Measurements from ENCODE around the gene DEAF1.

DEAF1 gene

GRCh38 chr11:721247-721740, 26.3 kb upstream of the DEAF1 start:
- no peak for DNase-seq

DNA sequence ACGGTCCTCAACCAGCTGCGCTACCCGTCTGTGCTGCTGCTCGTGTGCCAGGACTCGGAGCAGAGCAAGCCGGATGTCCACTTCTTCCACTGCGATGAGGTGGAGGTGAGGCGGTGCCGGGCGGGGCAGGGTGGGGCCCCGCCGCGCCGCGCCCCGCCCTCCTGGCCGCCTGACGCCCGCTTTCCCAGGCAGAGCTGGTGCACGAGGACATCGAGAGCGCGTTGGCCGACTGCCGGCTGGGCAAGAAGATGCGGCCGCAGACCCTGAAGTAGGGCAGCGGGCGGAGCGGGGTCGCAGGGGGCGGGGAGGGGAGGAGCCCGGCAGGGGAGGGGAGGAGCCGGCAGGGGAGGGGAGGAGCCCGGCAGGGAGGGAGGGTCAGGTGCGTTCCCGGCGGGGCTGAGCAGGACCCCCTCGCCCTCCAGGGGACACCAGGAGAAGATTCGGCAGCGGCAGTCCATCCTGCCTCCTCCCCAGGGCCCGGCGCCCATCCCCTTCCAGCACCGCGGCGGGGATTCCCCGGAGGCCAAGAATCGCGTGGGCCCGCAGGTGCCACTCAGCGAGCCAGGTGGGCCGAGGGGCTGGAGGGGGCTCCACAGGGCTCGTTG, 25.7 kb upstream of the DEAF1 start:
- DNase-seq, result no peak

GRCh38 chr11:720017-720641, 25.1 kb upstream of the DEAF1 start:
- no peak for DNase-seq

GRCh38 chr11:719214-720016, 24.4 kb upstream of the DEAF1 start:
- DNase-seq, result no peak

DNA sequence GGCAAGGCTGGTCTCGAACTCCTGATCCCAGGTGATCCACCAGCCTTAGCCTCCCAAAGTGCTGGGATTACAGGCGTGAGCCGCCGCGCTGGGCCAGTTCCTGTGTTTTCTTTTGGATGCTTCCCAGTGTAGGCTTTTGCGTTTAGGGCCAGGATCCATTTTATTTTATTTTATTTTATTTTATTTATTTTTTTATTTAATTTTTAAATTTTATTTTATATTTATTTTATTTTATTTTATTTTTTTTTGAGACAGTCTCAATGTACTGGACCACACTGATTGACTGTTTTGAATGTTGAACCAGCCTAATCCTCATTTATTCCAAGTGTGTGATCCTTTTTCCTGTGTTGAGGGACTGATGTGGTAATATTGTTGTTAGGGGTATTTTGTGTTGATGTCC, 19.4 kb upstream of the DEAF1 start:
- no peak for DNase-seq

DNA sequence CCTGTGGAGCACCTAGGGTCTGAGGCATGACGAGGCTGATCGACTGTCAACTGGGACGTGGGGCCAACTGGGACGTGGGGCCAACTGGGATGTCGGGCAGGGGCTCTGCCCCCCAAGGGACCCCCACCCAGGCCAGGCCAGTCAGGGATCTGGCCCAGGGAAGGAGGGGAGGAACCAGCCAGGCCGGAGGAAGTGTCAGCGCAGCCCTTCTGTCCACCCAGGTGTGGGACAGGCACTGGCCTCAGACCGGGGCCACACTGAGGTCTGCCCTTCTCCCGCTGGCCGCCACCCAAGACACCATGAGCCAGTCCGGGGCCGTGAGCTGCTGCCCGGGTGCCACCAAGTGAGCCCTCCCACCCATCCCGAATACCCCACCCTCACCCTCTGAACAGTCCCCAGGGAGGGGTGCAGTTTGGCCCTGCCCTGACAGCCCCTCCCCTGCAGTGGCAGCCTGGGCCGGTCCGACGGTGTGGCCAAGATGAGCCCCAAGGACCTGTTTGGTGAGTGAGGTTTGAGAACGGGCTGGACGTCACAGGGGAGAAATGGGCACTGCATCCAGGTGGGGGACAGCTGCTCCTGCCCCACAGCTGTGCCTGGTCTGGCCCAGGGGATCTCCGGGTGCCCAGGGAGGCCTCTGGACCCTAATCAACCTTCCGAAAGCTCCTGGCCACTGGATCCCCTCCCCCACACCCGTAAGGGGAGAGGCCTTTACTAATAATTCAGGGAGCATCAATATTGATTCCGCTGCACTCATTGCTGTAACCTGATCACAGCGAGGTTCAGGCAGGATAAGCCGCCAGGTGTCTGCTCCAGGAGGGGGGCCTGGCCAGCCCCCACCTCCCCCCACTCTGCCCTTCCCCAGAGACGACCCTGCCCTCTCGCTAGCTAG, 14.3 kb upstream of the DEAF1 start:
- DNase-seq, result no peak

GRCh38 chr11:708511-708910, 13.5 kb upstream of the DEAF1 start:
- DNase-seq, result no peak

DNA sequence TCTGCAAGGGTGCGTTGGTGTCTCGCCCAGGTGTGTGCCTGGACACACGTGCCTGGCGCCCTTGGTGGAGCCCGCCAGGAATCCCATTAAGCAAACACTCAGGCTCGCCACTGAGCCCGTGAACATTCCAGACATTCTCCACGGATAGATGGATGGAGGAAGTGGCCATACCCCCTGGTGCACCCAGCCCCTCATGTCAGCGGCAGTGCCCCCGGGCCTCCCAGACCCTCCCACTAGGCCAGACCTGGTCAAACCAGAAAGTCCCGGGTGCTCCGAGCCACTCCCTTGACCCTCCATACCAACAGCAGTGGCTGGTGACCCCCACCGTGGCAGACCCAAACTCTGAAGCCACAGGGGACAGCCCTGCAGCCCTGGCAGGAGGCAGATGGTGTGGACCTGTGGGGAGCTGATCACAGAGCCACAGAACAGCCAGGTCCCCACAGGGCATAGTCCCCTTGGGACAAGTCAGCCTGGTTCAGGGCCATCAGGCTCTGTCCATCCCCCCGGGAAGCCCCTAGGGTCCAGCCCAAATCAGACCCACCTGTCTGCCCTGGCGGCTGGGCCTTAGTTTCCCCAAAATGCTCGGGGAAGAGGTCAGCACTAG, 12.9 kb upstream of the DEAF1 start:
- no peak for DNase-seq

DNA sequence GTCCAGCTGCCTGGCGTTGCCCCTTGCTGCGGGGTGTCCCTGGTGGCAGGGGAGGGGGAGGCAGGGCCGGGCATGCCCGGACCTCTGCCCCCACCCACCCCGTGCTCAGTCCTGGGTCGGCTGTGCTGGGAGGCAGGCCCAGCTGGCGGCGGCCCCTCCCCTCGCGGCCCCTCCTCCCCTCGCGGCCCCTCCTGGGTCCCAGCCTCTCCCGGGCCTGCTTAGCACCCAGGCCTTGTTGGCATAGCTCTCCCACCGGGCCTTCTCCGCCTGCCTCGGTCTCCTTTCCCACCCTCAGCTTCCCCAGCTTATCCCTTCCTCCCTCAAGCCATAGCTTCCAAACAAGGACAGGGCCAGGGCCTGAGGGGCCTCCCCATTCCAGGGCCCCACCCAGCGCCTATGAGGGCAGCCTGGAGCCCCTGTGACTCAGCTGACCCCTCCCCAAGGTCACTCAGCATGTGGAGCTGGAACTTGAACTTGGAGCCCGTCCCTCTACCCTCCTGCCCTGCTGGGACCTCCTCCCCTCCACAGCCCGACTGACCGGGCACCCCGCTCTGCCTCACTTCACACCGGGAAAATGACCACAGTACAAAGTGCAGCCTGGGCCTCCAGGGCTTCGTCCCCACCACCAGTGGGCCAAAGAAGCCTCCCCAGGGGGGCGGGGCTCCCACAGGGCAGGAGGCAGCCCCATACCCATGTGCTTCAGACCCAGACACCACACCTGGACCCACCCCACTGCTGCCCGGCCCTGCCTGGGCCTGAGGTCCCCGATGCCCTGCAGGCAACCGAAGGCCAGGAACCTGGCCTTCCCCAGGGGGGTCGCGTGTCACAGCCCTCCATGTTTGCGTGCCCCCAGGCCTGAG, 12.2 kb upstream of the DEAF1 start:
- no peak for DNase-seq

DNA sequence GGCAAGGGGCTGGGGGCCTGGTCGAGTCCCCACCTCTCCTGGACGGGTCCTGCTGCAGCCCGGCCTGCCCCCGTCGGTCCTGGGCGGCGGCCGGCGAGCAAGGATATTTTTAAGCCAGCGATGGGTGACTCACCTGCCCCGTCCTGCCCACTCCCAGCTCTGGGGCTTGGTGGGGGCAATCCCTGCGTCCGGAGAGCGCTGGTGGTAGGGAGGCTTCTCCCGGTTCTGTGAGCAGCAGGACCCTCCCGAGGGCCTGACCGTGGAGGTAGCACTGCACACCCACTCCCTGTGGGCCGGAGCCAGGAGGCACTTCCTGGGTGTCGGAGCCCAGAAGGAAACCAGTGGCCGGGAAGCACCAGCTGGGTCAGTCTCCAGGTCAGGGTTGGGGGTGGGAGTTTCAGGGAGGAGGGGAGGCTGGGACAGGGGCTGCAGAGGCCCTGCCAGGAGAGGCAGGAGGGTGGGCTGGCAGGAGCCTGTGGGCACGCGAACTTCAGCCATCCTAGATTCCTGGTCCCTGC, 11.5 kb upstream of the DEAF1 start:
- DNase-seq, result no peak

DNA sequence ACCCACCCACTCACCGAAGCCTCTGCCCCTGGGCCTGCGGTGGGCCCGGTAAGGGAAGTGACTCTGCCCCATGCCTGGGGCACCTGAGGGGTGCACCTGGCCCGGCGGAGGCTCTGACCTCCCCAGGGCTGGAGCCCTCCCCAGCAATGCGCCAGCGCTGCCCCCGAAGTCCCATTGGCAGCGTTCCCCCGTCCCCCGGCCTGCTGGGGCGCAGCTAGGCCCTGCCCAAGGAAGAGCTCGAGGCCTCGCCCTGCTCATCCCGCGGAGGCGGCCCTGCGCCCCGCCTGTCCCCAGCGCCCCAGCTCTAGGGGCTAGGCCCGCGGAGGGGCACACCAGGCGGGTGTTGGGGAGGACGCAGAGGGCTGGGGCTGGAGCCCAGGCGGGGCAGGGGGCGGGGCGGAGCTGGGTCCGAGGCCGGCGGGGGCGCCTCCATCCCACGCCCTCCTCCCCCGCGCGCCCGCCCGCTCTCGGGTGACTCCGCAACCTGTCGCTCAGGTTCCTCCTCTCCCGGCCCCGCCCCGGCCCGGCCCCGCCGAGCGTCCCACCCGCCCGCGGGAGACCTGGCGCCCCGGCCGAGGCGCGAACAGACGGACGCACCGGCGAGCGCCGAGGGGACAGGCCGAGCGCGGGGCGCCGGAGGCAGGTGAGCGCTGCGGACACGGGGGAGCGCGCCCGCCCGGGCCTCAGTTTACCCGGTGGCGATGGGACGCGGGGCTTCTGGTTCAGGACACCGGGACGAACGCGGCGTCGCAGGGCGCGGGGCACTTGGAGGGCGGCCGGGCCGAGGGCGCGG, 10.8 kb upstream of the DEAF1 start, which contains the start of gene EPS8L2:
TSS of gene EPS8L2 (plus strand) at position 586 of the 793 bp plus-strand sequence. CDS start 3,177 bp downstream, outside the sequence.
- DNase-seq, result no peak

DNA sequence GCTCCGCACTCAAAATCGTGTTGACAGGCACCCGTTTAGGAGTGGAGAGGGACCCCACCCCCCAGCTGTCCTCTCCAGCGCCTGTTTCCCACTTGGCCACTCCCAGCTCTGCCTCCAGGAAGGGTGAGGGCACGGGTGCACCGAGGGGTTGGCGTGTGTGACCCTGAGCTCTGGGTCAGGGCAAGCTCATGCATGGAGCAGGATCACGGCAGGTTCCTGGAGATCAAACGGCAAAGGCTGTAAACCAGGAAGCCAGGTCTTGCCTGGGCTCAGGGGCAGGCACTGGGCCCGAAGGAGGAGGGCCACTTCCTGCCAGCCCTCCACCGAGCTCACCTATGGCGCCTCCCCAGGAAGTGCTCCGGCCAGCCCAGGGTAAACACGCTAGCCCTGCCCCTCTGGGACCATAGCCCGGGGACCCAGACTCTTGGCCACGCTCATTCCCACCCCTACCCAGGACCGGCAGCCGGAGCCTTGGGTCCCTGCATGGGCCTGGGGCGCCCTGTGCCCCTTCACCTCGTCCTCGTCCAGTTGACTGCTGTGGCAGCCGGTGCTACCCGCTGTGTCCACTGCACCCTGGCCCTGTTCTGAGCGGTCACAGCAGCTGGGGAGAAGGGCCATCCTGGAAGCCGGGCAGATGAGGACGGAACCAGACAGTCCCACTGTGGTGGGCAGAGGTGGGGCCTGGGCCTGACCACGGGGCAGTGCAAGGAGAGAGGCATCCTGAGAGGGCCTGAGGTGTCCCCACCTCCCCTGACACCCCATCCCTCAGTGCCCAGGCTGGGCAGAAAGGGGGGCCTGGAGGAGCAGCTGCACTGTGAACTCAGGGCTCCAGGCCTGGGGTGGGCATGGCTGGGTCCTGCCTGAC, 10.0 kb upstream of the DEAF1 start:
- DNase-seq, result no peak

GRCh38 chr11:704228-704674, 9.2 kb upstream of the DEAF1 start:
- DNase-seq, result no peak

- no peak for DNase-seq
Measured at GRCh38 chr11:703506-703905, 8.5 kb upstream of the DEAF1 start.

DNA sequence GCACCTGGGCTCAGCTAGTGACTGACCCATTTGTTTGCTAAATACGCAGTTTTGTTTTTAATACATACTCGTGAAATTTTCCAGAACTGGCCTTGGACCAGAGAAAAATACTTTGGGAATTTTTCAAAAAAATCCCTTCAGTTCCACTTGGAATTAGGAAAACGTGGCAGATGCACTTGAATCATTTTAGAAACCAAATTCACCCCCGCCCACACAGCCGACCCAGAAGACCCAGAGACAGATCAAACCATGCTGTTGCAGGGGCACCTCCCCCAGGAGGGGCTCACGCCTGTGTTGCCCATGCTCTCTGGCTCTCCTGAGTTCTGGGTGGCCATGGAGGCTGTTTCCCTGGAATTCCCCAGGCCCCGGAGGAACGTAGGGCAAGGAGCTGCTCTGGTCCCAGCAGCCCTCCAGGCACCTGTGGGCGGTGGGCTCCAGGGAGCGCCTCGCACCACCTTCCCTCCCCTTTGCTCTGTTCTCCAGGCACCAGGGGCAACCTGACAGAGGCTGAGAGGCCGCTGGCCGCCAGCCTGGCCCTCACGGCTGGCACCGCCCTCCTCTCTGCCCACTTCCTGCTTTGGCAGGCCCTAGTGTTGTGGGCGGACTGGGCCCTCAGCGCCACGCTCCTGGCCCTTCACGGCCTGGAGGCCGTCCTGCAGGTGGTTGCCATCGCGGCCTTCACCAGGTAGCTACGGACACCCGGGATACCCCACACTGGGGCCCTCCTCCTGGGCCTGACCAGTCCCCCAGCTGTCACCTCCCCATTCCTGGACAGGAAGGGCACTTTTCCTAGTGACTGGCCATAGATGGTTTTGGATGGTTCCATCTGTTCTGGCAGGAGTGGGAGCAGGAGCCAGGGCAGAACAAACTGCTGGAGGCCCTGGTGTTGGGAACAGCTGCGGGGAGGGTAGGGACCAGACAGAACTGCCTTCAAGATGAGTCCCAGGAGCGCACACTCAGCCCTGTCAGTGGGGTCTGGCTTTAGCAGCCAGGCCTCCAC, 7.7 kb upstream of the DEAF1 start:
- no peak for DNase-seq

DNA sequence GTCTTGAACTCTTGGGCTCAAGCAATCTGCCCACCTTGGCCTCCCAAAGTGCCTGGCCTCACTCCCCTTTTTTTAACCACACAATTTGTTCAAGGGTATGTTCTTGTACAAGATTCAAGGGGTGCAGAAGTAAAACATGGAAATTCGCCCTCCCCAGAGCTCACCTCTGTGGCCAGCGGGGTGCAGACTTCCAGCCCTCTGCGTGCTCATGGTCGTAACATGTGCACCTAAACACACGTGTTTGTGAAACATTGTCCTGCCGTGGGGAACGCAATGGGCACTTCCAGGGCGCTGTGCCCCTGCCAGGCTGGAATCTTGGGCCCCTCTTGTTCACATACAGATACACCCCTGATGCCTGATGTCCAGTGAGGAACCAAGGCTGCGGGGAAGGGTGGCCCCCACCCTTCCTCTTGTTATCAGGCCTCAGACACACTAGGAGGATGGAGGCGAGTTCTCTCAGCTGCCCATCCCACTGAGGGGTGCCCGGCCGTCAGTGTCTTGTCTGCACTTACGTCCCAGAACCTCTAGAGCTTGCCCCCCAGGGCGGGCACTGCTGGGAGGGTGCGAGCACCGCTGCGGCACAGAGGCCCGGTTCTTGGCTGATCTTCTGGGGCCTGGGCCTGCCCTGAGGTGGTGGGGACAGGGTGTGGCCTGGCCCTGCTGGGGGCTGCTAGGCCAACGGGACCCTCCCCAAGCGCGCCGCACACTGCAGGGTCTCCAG, 6.9 kb upstream of the DEAF1 start:
- DNase-seq, result no peak

DNA sequence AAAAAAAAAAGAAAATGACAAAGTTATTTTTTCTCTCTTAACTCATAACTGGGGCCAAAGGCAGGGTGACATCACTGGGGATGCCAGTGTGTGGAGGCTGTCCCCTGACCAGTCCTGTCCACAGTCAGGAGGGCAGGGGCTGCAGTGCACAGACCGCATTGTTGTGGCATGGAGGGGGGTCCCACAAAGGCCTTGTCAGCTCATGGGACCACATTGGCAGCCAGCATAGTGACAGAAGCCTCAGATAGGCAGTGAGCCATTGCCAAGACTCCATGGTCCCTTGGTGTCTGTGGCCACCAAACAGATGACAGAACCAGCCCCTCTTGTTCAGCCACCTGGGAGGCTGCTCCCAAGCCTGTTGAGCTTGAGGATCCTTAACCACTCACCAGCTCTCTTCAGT, 4.7 kb upstream of the DEAF1 start:
- DNase-seq, result no peak
